ENCODE measurements around the gene RHBDL2. TPM values are rescaled to one million over a fixed set of nuclear protein-coding genes. Genes with fewer than 3 reads are reported as not detected.

The RHBDL2 gene
- total RNA-seq, 1 donor from 2014 or later, result not detected

- Histone ChIP-seq H4K20me1 (ENCODE audit: insufficient read depth, low read length) (no peaks in the 10 kb centered on the region), H3K4me3 (ENCODE audit: insufficient read depth, low read depth, low read length) (no peak overlapping the region), H3K27ac (ENCODE audit: low read depth, low read length) (no peak overlapping the region), H3K79me2 (ENCODE audit: insufficient read depth, low read length) (no peaks in the 10 kb centered on the region), H3K4me2 (ENCODE audit: low read length) (no peak overlapping the region), H3K36me3 (ENCODE audit: insufficient read depth, low read length) (no peaks in the 10 kb centered on the region), H3K9me3 (ENCODE audit: insufficient read depth, low read depth, low read length) (no peaks in the 10 kb centered on the region), H3K9ac (ENCODE audit: low read length) (no peak overlapping the region), H3K27me3 (ENCODE audit: insufficient read depth, low read length) (no peaks in the 10 kb centered on the region), H3K4me1 (ENCODE audit: insufficient read depth, low read length) (no peaks in the 10 kb centered on the region), H2AFZ (ENCODE audit: low read depth, low read length) (no peak overlapping the region)
- FAIRE-seq, result no peak
- TF ChIP-seq EZH2 (IDR thresholded peaks at IDR 0.05; ENCODE audit: insufficient read depth, low read length) (no peak), CTCF (IDR thresholded peaks at IDR 0.05; ENCODE audit: insufficient read depth, low read depth, low read length) (no peak)
- Mint-ChIP-seq H3K4me3 (ENCODE audit: unreplicated experiment) (no peak overlapping the region), H3K27me3 (ENCODE audit: low read depth, unreplicated experiment) (no peaks in the 10 kb centered on the region), H3K9me3 (ENCODE audit: unreplicated experiment) (no peaks in the 10 kb centered on the region), H3K27ac (ENCODE audit: unreplicated experiment) (no peak overlapping the region), H3K4me1 (ENCODE audit: low read depth, unreplicated experiment) (no peaks in the 10 kb centered on the region), H3K36me3 (ENCODE audit: low read depth, unreplicated experiment) (no peaks in the 10 kb centered on the region)
- DNase-seq (ENCODE audit: low read depth), result no peak
Observed at GRCh38 chr1:38925391-38925790, 16.2 kb downstream of the RHBDL2 start.

GRCh38 chr1:38923607-38924006, 18.0 kb downstream of the RHBDL2 start:
- Mint-ChIP-seq H3K9me3 (ENCODE audit: unreplicated experiment) (no peaks in the 10 kb centered on the region), H3K4me3 (ENCODE audit: unreplicated experiment) (no peak overlapping the region), H3K27ac (ENCODE audit: unreplicated experiment) (peak overlapping the region; percentile 10), H3K4me1 (ENCODE audit: low read depth, unreplicated experiment) (no peaks in the 10 kb centered on the region), H3K36me3 (ENCODE audit: low read depth, unreplicated experiment) (peaks cover 1% of the 10 kb centered on the region), H3K27me3 (ENCODE audit: low read depth, unreplicated experiment) (peaks cover 4% of the 10 kb centered on the region)
- H3K9ac ChIP-seq (ENCODE audit: low read length), result no peak overlapping the region
- H3K27ac ChIP-seq (ENCODE audit: low read depth, low read length), result no peak overlapping the region
- H4K20me1 ChIP-seq (ENCODE audit: insufficient read depth, low read length), result no peaks in the 10 kb centered on the region
- no peak for TF ChIP-seq CTCF (IDR thresholded peaks at IDR 0.05; ENCODE audit: insufficient read depth, low read depth, low read length)
- TF ChIP-seq EZH2 (IDR thresholded peaks at IDR 0.05; ENCODE audit: insufficient read depth, low read length), result no peak
- H3K27me3 ChIP-seq (ENCODE audit: insufficient read depth, low read length), result no peaks in the 10 kb centered on the region
- FAIRE-seq, result no peak
- no peaks in the 10 kb centered on the region for H3K79me2 ChIP-seq (ENCODE audit: insufficient read depth, low read length)
- no peaks in the 10 kb centered on the region for H3K36me3 ChIP-seq (ENCODE audit: insufficient read depth, low read length)
- no peaks in the 10 kb centered on the region for H3K4me1 ChIP-seq (ENCODE audit: insufficient read depth, low read length)
- no peak for DNase-seq (ENCODE audit: low read depth)
- H3K4me3 ChIP-seq (ENCODE audit: insufficient read depth, low read depth, low read length), result no peak overlapping the region
- no peak overlapping the region for H3K4me2 ChIP-seq (ENCODE audit: low read length)
- H2AFZ ChIP-seq (ENCODE audit: low read depth, low read length), result no peak overlapping the region
- no peaks in the 10 kb centered on the region for H3K9me3 ChIP-seq (ENCODE audit: insufficient read depth, low read depth, low read length)

GRCh38 chr1:38919130-38919529, 22.5 kb downstream of the RHBDL2 start:
- FAIRE-seq, result no peak
- Mint-ChIP-seq H3K27me3 (ENCODE audit: low read depth, unreplicated experiment) (peaks cover 4% of the 10 kb centered on the region), H3K27ac (ENCODE audit: unreplicated experiment) (no peak overlapping the region), H3K9me3 (ENCODE audit: unreplicated experiment) (no peaks in the 10 kb centered on the region), H3K4me3 (ENCODE audit: unreplicated experiment) (no peak overlapping the region), H3K4me1 (ENCODE audit: low read depth, unreplicated experiment) (no peaks in the 10 kb centered on the region), H3K36me3 (ENCODE audit: low read depth, unreplicated experiment) (peaks cover 6% of the 10 kb centered on the region)
- Histone ChIP-seq H3K79me2 (ENCODE audit: insufficient read depth, low read length) (no peaks in the 10 kb centered on the region), H3K36me3 (ENCODE audit: insufficient read depth, low read length) (no peaks in the 10 kb centered on the region), H4K20me1 (ENCODE audit: insufficient read depth, low read length) (no peaks in the 10 kb centered on the region), H3K9me3 (ENCODE audit: insufficient read depth, low read depth, low read length) (no peaks in the 10 kb centered on the region), H3K4me2 (ENCODE audit: low read length) (no peak overlapping the region), H3K4me1 (ENCODE audit: insufficient read depth, low read length) (no peaks in the 10 kb centered on the region), H2AFZ (ENCODE audit: low read depth, low read length) (no peak overlapping the region), H3K27ac (ENCODE audit: low read depth, low read length) (no peak overlapping the region), H3K9ac (ENCODE audit: low read length) (no peak overlapping the region), H3K27me3 (ENCODE audit: insufficient read depth, low read length) (no peaks in the 10 kb centered on the region), H3K4me3 (ENCODE audit: insufficient read depth, low read depth, low read length) (no peak overlapping the region)
- no peak for DNase-seq (ENCODE audit: low read depth)
- TF ChIP-seq CTCF (IDR thresholded peaks at IDR 0.05; ENCODE audit: insufficient read depth, low read depth, low read length) (no peak), EZH2 (IDR thresholded peaks at IDR 0.05; ENCODE audit: insufficient read depth, low read length) (no peak)

Measured in astrocyte (in vitro differentiated cells and primary cell).